ENCODE data around the gene SCAMP2.
"Not testable (repeated sequence)": the region's sequence is repeated elsewhere in the genome, so short reads cannot be mapped to it uniquely, and the experiment has no call there.

Gene SCAMP2, protein sequence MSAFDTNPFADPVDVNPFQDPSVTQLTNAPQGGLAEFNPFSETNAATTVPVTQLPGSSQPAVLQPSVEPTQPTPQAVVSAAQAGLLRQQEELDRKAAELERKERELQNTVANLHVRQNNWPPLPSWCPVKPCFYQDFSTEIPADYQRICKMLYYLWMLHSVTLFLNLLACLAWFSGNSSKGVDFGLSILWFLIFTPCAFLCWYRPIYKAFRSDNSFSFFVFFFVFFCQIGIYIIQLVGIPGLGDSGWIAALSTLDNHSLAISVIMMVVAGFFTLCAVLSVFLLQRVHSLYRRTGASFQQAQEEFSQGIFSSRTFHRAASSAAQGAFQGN

DNA sequence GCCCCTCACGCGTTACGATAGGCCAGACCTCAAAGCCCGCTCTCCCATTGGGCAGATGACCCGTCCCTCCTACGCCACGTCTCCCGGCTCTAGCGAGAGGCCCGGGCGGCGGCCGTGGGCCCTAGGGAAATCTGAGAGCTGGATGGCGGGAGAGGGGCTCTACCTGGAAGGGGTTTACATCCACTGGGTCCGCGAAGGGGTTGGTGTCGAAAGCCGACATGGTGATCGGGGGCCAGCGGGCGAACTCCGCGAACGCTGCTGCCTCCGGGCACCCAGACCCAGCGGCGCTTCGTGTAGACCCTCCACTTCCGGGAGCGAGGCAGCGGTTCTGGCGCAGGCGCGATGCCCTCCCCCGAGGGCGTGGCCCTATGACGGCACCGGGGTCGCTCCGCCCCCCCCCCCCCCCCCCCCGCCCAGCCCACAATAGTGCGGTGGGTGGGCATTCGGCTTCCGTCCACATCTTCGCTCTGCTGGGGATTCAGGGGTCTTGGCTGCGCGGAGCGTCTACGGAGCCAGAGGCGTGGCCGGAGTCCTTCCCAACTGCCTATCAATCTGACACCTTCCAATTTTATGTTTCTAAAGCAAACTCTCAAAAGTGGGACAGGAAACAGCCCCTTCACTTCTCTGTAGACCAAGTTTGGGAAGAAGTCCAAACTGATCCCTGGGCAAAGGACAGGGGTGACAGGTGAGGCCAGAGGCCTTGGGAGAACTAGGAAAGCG is at the start of gene SCAMP2:
TSS of gene SCAMP2 (minus strand) at position 330 of the 720 bp plus-strand sequence. CDS start at position 220, 110 bp downstream.
- TF ChIP-seq FOXP2 (optimal IDR thresholded peaks at IDR 0.05; ENCODE audit: control extremely low read depth, extremely low read length, insufficient read depth) (no peak), POLR2AphosphoS5 (IDR thresholded peaks at IDR 0.05; ENCODE audit: borderline replicate concordance, low read depth, low read length) (peak; percentile 89)
- Histone ChIP-seq H3K4me3 (peak within 1 kb of the TSS; percentile 95), H3K27ac (peak within 1 kb of the TSS; percentile 92), H3K9me3 (ENCODE audit: low read depth, low read length) (no peaks in the 10 kb centered on the region), H3K36me3 (ENCODE audit: insufficient read depth, low read length) (peaks cover 13% of the 10 kb centered on the region), H3K9ac (ENCODE audit: insufficient read length) (peak within 1 kb of the TSS; percentile 93)
- no peak for DNase-seq (ENCODE audit: low read depth, low spot score)

DNA sequence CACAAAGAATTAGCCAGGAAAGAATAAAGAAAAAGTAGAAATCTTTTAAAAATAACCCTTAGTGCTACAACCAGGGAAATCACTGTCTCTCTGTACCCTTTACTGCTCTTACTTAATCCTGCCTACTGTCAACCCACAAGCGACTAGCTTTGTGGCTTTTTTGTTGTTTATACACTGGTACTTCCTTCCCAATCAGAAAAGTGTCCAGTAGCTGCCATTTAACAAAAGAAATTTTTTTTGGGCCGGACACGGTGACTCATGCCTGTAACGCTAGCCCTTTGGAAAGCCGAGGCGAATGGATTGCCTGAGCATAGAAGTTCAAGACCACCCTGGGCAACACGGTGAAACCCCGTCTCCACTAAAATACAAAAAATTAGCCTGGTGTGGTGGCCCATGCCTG is 47.3 kb upstream of the SCAMP2 start:
- TF ChIP-seq FOXP2 (optimal IDR thresholded peaks at IDR 0.05; ENCODE audit: control extremely low read depth, extremely low read length, insufficient read depth) (no peak), POLR2AphosphoS5 (IDR thresholded peaks at IDR 0.05; ENCODE audit: borderline replicate concordance, low read depth, low read length) (no peak), EZH2 (IDR thresholded peaks at IDR 0.05) (no peak)
- Histone ChIP-seq H3K4me3 (no peak overlapping the region), H3K9me3 (ENCODE audit: low read depth, low read length) (no peaks in the 10 kb centered on the region), H3K9ac (ENCODE audit: insufficient read length) (no peak overlapping the region), H3K27ac (no peak overlapping the region), H3K36me3 (ENCODE audit: insufficient read depth, low read length) (peaks cover 83% of the 10 kb centered on the region)
- no peak for DNase-seq (ENCODE audit: low read depth, low spot score)

DNA sequence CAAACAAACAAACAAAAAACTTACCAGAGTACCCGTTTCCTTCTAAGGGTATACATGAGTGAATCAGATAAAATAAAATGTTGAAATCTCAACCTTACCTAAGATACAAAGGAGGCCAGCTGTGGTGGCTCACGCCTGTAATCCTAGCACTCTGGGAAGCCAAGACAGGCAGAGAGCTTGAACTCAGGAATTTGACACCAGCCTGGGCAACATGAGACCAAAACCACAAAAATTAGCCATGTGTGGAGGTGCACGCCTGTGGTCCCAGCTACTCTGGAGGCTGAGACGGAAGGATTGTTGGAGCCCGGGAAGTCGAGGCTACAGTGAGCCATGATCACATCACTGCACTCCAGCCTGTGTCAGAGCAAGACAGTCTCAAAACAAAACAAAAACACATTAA is 44.5 kb upstream of the SCAMP2 start:
- H3K4me3 ChIP-seq = no peak overlapping the region
- peaks cover 80% of the 10 kb centered on the region for H3K36me3 ChIP-seq (ENCODE audit: insufficient read depth, low read length)
- TF ChIP-seq FOXP2 (optimal IDR thresholded peaks at IDR 0.05; ENCODE audit: control extremely low read depth, extremely low read length, insufficient read depth) (no peak), EZH2 (IDR thresholded peaks at IDR 0.05) (no peak), POLR2AphosphoS5 (IDR thresholded peaks at IDR 0.05; ENCODE audit: borderline replicate concordance, low read depth, low read length) (no peak)
- H3K27ac ChIP-seq = no peak overlapping the region
- no peak overlapping the region for H3K9ac ChIP-seq (ENCODE audit: insufficient read length)
- H3K9me3 ChIP-seq (ENCODE audit: low read depth, low read length) = no peaks in the 10 kb centered on the region
- DNase-seq (ENCODE audit: low read depth, low spot score) = no peak

DNA sequence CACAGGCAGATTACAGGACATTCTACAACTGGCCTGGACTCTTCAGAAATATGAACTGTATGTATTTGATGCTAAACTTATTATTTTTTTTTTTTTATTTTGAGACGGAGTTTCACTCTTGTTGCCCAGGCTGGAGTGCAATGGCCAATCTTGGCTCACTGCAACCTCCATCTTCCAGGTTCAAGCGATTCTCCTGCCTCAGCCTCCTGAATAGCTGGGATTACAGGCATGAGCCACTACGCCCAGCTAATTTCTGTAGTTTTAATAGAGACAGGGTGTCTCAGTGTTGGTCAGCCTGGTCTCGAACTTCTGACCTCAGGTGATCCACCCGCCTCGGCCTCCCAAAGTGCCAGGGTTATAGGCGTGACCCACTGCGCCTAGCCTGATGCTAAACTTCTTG is 40.6 kb upstream of the SCAMP2 start:
- DNase-seq (ENCODE audit: low read depth, low spot score); H3K27ac ChIP-seq; H3K9ac ChIP-seq (ENCODE audit: insufficient read length); H3K9me3 ChIP-seq (ENCODE audit: low read depth, low read length); H3K4me3 ChIP-seq: not testable (repeated sequence)
- peaks cover 58% of the 10 kb centered on the region for H3K36me3 ChIP-seq (ENCODE audit: insufficient read depth, low read length)

DNA sequence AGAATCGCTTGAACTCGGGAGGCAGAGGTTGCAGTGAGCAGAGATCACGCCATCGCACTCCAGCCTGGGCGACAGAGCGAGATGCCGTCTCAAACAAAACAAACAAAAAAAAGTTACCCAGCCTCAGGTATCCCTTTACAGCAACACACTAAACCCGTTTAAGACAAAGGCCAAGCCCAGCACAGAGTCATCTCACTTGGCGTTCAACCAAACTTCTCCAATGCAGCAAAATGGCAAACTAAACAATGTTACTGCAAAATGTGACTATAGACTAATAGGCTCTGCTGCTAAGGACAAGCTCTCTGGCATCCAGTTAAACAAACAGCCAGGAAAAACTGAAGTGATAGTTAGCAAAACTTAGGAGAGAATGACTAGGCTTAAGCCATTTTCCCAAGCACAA is 39.9 kb upstream of the SCAMP2 start:
- Histone ChIP-seq H3K9me3 (ENCODE audit: low read depth, low read length) (no peaks in the 10 kb centered on the region), H3K4me3 (no peak overlapping the region), H3K36me3 (ENCODE audit: insufficient read depth, low read length) (peaks cover 50% of the 10 kb centered on the region), H3K27ac (peak overlapping the region; percentile 25; the same call in 1 of the 2 replicates), H3K9ac (ENCODE audit: insufficient read length) (no peak overlapping the region)
- DNase-seq (ENCODE audit: low read depth, low spot score) = no peak
- TF ChIP-seq FOXP2 (optimal IDR thresholded peaks at IDR 0.05; ENCODE audit: control extremely low read depth, extremely low read length, insufficient read depth) (no peak), POLR2AphosphoS5 (IDR thresholded peaks at IDR 0.05; ENCODE audit: borderline replicate concordance, low read depth, low read length) (no peak), EZH2 (IDR thresholded peaks at IDR 0.05) (no peak)

DNA sequence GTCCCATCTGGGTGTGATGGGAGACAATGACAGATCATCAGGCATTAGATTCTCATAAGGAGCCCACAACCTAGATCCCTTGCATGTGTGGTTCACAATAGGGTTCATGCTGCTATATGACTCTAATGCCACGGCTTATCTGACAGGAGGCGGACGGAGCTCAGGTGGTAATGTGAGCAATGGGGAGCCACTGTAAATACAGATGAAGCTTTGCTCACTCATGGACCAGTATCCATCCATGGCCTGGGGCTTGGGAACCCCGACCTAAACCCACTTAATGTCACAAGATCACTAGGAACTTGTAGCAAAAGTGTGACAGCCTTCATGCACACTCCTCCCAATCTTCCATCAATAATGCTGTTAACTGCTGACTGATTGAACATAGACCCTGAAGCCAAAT is 35.5 kb upstream of the SCAMP2 start:
- no peak overlapping the region for H3K4me3 ChIP-seq
- peaks cover 36% of the 10 kb centered on the region for H3K36me3 ChIP-seq (ENCODE audit: insufficient read depth, low read length)
- TF ChIP-seq FOXP2 (optimal IDR thresholded peaks at IDR 0.05; ENCODE audit: control extremely low read depth, extremely low read length, insufficient read depth) = no peak
- TF ChIP-seq POLR2AphosphoS5 (IDR thresholded peaks at IDR 0.05; ENCODE audit: borderline replicate concordance, low read depth, low read length) = no peak
- TF ChIP-seq EZH2 (IDR thresholded peaks at IDR 0.05) = no peak
- DNase-seq (ENCODE audit: low read depth, low spot score) = no peak
- no peak overlapping the region for H3K27ac ChIP-seq
- H3K9ac ChIP-seq (ENCODE audit: insufficient read length) = no peak overlapping the region
- H3K9me3 ChIP-seq (ENCODE audit: low read depth, low read length) = no peaks in the 10 kb centered on the region

DNA sequence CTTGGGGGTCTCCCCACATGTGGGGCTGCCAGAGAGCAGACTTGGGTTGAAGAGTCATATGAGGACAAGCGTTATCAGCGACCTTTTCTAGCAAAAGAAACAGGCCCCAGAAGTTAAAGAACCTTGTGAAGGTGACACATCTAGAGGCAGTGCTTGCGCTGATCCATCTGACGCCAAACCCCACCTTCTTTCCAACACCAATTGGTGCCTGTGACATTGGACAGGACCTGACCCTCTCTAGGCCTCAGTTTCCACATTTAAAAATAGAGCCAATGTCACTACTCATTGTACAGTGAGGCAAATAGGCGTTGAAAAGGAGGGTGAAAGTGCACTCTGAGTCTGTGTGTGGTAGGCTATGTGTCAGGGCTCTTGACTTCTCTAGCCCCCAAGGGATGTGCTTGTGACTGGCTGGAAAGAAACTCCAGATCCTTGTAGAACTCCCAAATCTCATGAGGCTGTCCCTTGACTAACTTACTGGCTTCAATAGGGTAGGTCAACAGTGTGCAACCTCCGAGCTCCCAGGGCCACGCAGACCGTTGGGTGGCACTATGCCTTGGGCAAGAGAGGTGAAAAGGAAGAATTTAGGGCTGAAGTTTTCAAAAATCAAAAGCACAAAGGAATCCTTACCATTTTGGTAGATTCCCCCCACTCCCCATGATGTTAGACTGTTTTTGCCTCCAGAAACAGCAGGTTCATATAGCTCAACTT is 34.2 kb upstream of the SCAMP2 start:
- DNase-seq (ENCODE audit: low read depth, low spot score) = no peak
- peaks cover 35% of the 10 kb centered on the region for H3K36me3 ChIP-seq (ENCODE audit: insufficient read depth, low read length)
- no peaks in the 10 kb centered on the region for H3K9me3 ChIP-seq (ENCODE audit: low read depth, low read length)
- TF ChIP-seq POLR2AphosphoS5 (IDR thresholded peaks at IDR 0.05; ENCODE audit: borderline replicate concordance, low read depth, low read length) (no peak), EZH2 (IDR thresholded peaks at IDR 0.05) (no peak), FOXP2 (optimal IDR thresholded peaks at IDR 0.05; ENCODE audit: control extremely low read depth, extremely low read length, insufficient read depth) (no peak)
- H3K9ac ChIP-seq (ENCODE audit: insufficient read length) = peak overlapping the region; percentile 84
- H3K4me3 ChIP-seq = peak overlapping the region; percentile 87
- H3K27ac ChIP-seq = peak overlapping the region; percentile 82

DNA sequence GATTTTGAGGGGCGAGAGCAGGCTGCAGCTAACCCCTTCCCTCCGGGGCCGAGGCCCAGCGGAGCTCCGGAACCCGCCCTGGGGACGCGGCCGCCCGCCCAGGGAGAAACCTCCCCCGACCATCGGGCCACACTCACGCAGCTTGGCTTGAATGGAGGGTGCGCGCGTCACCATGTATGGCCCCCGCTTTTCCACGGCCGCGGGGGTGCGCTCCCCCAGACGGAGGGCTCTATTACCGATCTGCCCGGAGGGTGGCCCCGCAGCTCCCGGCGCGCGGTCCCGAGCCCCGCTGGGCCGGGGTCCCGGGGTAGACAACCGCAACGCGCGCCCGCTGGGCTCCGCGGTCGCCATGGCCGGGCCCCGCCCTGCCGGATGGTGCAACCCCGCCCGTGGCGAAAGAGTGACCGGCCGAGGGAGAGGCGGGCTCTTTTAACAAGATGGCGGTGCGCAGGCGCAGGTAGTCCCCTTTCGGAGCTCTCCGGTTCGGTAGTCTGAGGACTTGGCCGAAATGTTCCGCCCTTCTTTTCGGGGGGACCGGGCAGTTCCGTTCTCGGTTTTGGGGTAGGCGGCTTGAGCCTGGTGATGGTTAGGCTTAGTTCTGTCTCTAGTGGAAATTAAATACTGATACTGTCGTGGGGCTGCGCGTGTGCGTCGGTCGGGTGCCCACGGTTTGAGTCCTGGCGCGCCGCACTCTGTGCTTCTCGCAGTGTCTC is 33.4 kb upstream of the SCAMP2 start, which contains the start of gene FAM219B:
TSS of gene FAM219B (minus strand) at position 402 of the 713 bp plus-strand sequence. CDS start at position 351, 51 bp downstream.
- H3K4me3 ChIP-seq = peak within 1 kb of the TSS; percentile 87
- peak within 1 kb of the TSS; percentile 82 for H3K27ac ChIP-seq
- no peak for DNase-seq (ENCODE audit: low read depth, low spot score)
- H3K36me3 ChIP-seq (ENCODE audit: insufficient read depth, low read length) = peaks cover 35% of the 10 kb centered on the region
- H3K9me3 ChIP-seq (ENCODE audit: low read depth, low read length) = no peaks in the 10 kb centered on the region
- TF ChIP-seq POLR2AphosphoS5 (IDR thresholded peaks at IDR 0.05; ENCODE audit: borderline replicate concordance, low read depth, low read length) (peak; percentile 71), FOXP2 (optimal IDR thresholded peaks at IDR 0.05; ENCODE audit: control extremely low read depth, extremely low read length, insufficient read depth) (no peak)
- H3K9ac ChIP-seq (ENCODE audit: insufficient read length) = peak within 1 kb of the TSS; percentile 84

Measured in SK-N-MC (cell line).